HG03095 (cell line): ENCODE data around the gene ADGRB3.

ENCODE experiments used
- ATAC-seq: cut with Tn5 transposase; IDR thresholded peaks from one replicate; pipeline ENCODE4 v1.9.1; 2021; ENCODE audit warnings: moderate library complexity; ENCODE audit not compliant: unreplicated experiment

Gene ADGRB3

GRCh38 chr6:68634726-68635411 lies at the start of gene ADGRB3:
ADGRB3 (plus strand) TSS chr6:68635282; CDS start chr6:68638676, 3,394 bp downstream.
- ATAC-seq, result peak; percentile 80

DNA sequence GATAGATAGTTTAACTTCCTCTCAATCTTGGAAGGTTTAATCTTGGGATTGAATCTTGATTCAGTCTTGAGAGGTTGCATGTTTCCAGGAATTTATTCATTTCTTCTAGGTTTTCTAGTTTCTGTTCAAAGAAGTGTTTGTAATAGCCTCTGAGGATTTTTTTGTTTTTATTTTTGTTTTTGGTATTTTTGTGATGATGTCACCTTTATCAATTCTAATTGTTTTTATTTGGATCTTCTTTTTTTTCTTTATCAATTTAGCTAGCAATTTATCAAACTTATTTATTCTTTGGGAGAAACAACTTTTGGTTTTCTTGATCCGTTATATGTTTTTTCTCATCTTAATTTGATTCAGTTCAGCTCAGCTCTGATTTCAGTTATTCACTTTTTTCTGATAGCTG lies 41.5 kb upstream of the ADGRB3 start:
- no peak for ATAC-seq

DNA sequence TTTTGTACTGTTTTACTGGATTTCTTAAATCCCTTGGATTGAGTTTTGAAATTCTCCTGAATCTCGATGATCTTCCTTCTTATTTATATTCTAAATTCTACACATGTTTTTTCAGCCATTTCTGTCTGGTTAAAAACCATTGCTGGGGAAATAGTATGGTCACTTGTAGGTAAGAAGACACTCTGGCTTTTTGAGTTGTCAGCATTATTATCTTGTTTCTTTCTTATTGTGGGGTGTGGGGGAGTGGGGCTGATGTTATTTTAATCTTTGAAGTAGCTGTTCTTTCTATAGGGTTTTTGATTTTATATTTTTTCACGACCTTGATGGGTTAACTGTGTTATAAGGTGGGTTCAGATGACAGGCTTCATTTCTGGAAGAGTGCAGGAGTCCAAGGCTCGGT lies 37.4 kb upstream of the ADGRB3 start:
- ATAC-seq, result no peak

DNA sequence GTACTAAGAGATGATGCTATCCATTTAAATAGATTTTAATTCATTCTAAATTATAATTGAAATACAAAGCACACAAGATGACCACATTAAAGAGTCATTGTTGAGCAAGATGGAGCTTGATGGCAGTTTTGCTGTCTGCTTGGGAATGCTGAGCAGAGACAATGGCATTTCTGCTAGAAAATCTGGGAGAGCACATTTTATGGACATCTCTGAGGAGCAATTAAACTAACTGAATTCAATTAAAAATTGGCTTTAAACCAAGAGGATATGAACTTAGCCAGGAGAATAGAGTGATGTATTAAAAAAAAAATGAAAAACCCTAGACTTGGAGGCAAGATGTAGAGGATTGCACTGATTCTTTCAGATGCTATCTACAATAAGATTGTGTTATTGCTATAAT lies 19.1 kb upstream of the ADGRB3 start:
- no peak for ATAC-seq

GRCh38 chr6:68625998-68626397 lies 9.1 kb upstream of the ADGRB3 start:
- ATAC-seq, result no peak

DNA sequence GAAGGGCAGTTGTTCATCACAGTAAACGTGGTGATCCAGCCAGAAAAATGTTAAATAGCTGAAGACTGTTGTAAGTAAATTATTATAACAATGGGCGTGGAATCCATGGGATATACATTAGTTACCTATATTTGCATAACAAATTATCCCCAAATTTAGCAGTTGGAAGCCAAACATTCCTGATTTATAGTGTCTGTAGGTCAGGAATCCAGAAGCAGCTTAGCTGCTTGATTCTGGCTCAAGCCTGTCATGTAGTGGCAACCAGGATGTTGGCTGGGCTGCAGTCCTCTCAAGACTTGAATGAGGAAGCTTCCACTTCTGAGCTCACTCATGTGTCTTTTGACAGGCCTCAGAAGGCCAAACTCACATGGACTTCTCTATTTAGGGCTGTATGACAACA lies 6.9 kb upstream of the ADGRB3 start:
- ATAC-seq, result no peak

GRCh38 chr6:68632734-68633133 lies 2.3 kb upstream of the ADGRB3 start:
- no peak for ATAC-seq

DNA sequence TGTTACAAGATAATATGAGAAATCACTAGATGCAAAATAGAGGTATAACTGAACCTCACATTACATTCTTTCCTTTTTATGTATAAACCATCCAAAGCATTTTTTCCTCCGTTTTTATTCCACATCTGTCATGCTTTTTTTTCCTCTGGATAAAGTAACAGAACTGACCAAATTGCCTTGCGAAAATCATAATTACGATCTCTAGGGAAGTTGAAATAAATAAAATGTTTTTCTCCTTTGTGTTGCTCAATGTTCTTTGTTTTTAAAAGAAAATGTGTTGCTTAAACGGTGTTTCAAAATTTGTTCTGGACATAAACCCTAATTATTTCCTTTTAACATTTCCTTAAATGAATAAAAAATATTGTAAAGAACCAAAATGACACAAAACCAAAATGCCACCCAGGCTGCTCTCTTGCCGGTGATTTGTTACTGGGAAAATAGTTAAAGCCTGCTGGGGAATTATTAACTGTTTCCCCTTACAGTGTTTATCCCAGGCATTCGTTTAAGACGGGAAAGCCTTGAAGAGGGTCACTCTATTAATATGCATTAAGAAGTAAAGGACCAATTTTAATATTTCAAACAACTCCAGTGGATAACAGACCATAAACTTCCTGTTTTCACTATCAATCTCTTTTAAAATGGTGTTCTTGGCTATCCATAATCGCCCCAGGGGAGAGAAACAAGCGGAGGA lies 1.7 kb upstream of the ADGRB3 start:
- ATAC-seq, result no peak

- peak; percentile 5 for ATAC-seq
These were observed 933 bp upstream of the ADGRB3 start for GRCh38 chr6:68633972-68634725.

- no peak for ATAC-seq
These were observed 277 bp downstream of the ADGRB3 start for GRCh38 chr6:68635412-68635705.

GRCh38 chr6:68635706-68636513 lies 828 bp downstream of the ADGRB3 start:
- no peak for ATAC-seq

GRCh38 chr6:68636666-68637065 lies 1.6 kb downstream of the ADGRB3 start:
- ATAC-seq, result no peak

DNA sequence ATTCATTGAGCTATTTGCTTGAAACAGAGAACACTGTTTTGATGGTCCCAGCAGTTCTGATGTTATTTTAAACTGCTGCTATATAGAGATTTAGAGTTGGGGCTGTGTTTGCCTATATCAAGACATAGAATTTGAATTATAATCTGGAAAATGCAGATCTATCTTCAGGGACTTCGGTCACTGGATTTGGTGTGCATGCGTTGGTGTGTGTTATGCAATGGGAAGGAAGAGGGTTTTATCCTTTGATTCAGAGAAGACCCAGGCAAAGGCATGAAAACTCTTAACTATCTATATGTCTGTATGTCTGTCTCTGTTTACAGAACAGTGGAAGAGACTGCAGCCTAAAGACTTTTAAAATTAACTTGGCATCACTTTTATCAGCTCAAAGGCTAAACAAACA lies 2.0 kb downstream of the ADGRB3 start:
- ATAC-seq, result no peak

DNA sequence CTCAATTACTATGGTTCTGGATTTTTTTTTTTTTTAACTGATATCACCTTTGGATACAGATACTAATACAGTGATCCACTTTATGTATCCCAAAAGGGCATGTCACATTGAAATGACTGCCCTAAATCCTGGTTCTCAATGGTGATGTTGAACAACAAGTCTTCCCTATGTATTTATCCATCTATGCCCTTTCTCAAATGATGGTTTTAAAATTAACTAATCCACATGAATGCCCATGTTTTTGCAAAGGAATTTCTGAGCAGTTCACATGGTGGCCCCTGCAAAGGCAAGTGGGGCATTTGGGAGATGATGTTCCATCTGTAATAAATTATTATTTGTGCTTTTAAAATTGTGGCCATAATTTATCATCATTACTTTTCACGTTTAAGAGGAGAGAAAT lies 2.7 kb downstream of the ADGRB3 start:
- no peak for ATAC-seq

GRCh38 chr6:68638230-68638900 lies 3.3 kb downstream of the ADGRB3 start:
- no peak for ATAC-seq

DNA sequence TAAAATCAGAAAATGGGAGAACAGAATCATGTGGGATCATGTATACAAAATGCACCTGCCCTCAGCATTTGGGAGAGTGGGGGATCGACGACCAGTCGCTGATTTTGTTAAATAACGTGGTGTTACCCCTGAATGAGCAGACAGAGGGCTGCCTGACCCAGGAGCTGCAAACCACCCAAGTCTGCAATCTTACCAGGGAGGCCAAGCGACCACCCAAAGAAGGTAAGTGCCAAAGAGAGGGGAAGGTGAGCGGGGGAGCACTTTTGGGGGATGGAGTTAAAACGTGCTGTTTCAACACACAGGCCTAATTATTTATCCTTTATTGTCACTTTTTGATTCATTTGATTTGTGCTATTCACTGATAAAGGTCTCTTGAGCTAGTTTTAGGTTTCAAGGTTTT lies 4.1 kb downstream of the ADGRB3 start:
- ATAC-seq, result no peak

- no peak for ATAC-seq
These were observed 4.9 kb downstream of the ADGRB3 start for GRCh38 chr6:68639826-68640490.

- ATAC-seq, result no peak
These were observed 5.4 kb downstream of the ADGRB3 start for GRCh38 chr6:68640491-68640835.

DNA sequence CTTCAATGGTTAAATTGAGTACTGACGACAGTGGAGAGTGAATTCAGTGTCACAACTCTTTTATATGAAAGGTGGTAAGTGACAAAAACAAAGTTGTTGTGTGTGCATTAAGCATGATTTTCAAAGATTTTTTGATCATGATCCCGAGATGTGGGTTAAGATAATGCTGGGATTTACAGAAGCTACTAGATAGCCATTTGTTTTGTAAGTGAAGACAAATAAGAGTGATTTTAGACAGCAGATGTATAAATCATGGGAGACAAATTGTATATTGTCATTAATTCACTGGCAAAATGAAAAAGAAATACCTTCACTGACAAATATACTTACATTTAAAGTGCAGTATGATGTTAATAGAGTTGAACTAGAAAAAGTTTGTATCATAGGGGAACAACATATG lies 6.1 kb downstream of the ADGRB3 start:
- no peak for ATAC-seq

- no peak for ATAC-seq
These were observed 7.0 kb downstream of the ADGRB3 start for GRCh38 chr6:68642081-68642480.
